ENCODE results near the gene RHBDL1. TPM values are rescaled to one million over a fixed set of nuclear protein-coding genes. Genes with fewer than 3 reads are reported as not detected.

RHBDL1 gene
- total and polyA plus RNA-seq, 7 donors, result 0.06 to 0.42 (median 0.13) TPM

GRCh38 chr16:677316-678190 is 2.1 kb downstream of the RHBDL1 start:
- DNase-seq (no peak), ATAC-seq (no peak)
- H3K4me1 ChIP-seq, result peaks cover 24% of the 10 kb centered on the region
- no peak overlapping the region for H3K4me3 ChIP-seq
- intact Hi-C loops (cut with DNase I), result no loop called here
- 50 to 56% (median 54%) methylated on average over 38 to 57 of the region's 57 CpGs for WGBS, 3 donors
- no peaks in the 10 kb centered on the region for H3K9me3 ChIP-seq
- peaks cover 9 to 23% of the 10 kb centered on the region in 2 donors for H3K36me3 ChIP-seq (ENCODE audit: insufficient read depth in 1 of 2, low read depth in 1 of 2)
- TF ChIP-seq CTCF (IDR thresholded peaks at IDR 0.05), result no peak
- no peak overlapping the region for H3K27ac ChIP-seq
- H3K27me3 ChIP-seq (ENCODE audit: insufficient read depth in 3 of 3, low read length in 2 of 3), result no peaks in the 10 kb centered on the region

- Histone ChIP-seq H3K4me1 (peaks cover 32% of the 10 kb centered on the region), H3K27ac (no peak overlapping the region), H3K27me3 (ENCODE audit: insufficient read depth in 3 of 3, low read length in 2 of 3) (no peaks in the 10 kb centered on the region), H3K4me3 (no peak overlapping the region), H3K36me3 (ENCODE audit: insufficient read depth in 1 of 2, low read depth in 1 of 2) (peaks cover 5 to 23% of the 10 kb centered on the region in 2 donors), H3K9me3 (no peaks in the 10 kb centered on the region)
- WGBS, 3 donors, result 61 to 72% (median 63%) methylated on average over 21 of the region's 21 CpGs
- no peak for TF ChIP-seq CTCF (IDR thresholded peaks at IDR 0.05)
- ATAC-seq (no peak), DNase-seq (no peak)
- intact Hi-C loops (cut with DNase I), result no loop called here
These were observed 2.9 kb downstream of the RHBDL1 start for GRCh38 chr16:678209-678857.

- Histone ChIP-seq H3K36me3 (ENCODE audit: insufficient read depth in 1 of 2, low read depth in 1 of 2) (peaks cover 5 to 20% of the 10 kb centered on the region in 2 donors), H3K9me3 (no peaks in the 10 kb centered on the region), H3K4me1 (peaks cover 37% of the 10 kb centered on the region), H3K4me3 (peak overlapping the region; percentile 85), H3K27me3 (ENCODE audit: insufficient read depth in 3 of 3, low read length in 2 of 3) (no peaks in the 10 kb centered on the region), H3K27ac (peak overlapping the region; percentile 81)
- ATAC-seq (peak; percentile 26 to 36 (median 29)), DNase-seq (peak; percentile 76 to 82)
- 20 to 26% (median 22%) methylated on average over 44 to 52 of the region's 52 CpGs for WGBS, 3 donors
- intact Hi-C loops (cut with DNase I), result no loop called here
- TF ChIP-seq CTCF (IDR thresholded peaks at IDR 0.05), result no peak
These were observed 3.7 kb downstream of the RHBDL1 start for GRCh38 chr16:678858-679813.

GRCh38 chr16:679814-680624 is 4.5 kb downstream of the RHBDL1 start, which contains the start of gene STUB1:
Gene STUB1, plus strand, starts transcription at chr16:680410. Its CDS starts 116 bp downstream, at chr16:680526.
- ATAC-seq (peak; percentile 79 to 80 (median 80)), DNase-seq (peak; percentile 89 to 94)
- peaks cover 40% of the 10 kb centered on the region for H3K4me1 ChIP-seq
- peak within 1 kb of the TSS; percentile 85 for H3K4me3 ChIP-seq
- H3K27ac ChIP-seq, result peak within 1 kb of the TSS; percentile 97
- no peaks in the 10 kb centered on the region for H3K27me3 ChIP-seq (ENCODE audit: insufficient read depth in 3 of 3, low read length in 2 of 3)
- intact Hi-C loops (cut with DNase I), result no loop called here
- TF ChIP-seq CTCF (IDR thresholded peaks at IDR 0.05), result no peak
- WGBS, 3 donors, result 0 to 1% (median 1%) methylated on average over 42 to 91 of the region's 91 CpGs
- H3K9me3 ChIP-seq, result no peaks in the 10 kb centered on the region
- H3K36me3 ChIP-seq (ENCODE audit: insufficient read depth in 1 of 2, low read depth in 1 of 2), result peaks cover 5 to 20% of the 10 kb centered on the region in 2 donors
